ENCODE data around the gene ZNF865. TPM values are rescaled to one million over a fixed set of nuclear protein-coding genes. Genes with fewer than 3 reads are reported as not detected.

ZNF865 gene
- polyA plus RNA-seq, 1 experiment = 0.88 TPM

DNA sequence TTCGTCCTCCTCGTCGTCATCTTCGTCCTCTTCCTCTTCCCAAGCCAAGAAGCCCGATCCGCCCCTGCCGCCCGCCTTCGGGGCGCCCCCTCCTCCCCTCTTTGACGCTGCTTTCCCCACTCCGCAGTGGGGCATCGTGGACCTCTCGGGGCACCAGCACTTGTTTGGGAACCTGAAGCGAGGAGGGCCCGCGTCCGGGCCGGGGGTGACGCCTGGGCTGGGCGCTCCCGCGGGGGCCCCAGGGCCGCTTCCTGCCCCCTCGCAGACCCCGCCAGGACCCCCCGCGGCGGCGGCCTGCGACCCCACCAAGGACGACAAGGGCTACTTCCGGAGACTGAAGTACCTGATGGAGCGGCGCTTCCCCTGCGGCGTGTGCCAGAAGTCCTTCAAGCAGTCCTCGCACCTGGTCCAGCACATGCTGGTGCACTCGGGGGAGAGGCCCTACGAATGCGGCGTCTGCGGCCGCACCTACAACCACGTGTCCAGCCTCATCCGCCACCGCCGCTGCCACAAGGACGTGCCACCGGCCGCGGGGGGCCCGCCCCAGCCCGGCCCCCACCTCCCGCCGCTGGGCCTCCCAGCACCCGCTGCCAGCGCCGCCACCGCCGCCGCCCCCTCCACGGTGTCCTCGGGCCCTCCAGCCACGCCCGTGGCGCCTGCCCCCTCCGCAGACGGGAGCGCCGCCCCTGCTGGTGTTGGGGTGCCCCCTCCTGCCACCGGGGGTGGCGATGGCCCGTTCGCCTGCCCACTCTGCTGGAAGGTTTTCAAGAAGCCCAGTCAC, 8.7 kb downstream of the ZNF865 start:
- ChIA-PET CTCF (no interaction called here), POLR2A (no interaction called here)
- peaks cover 12% of the 10 kb centered on the region for H3K9me3 ChIP-seq (ENCODE audit: control insufficient read depth, insufficient read depth, low read length)
- no peak overlapping the region for H3K27ac ChIP-seq (ENCODE audit: low read depth, low read length)
- no peak overlapping the region for H3K4me3 ChIP-seq (ENCODE audit: low read depth, low read length)
- DNase-seq (ENCODE audit: low read depth, low spot score) = no peak
- no peaks in the 10 kb centered on the region for H3K27me3 ChIP-seq (ENCODE audit: control insufficient read depth, insufficient read depth, low read length)
- TF ChIP-seq CTCF (IDR thresholded peaks at IDR 0.05; ENCODE audit: low read depth, low read length) = no peak

GRCh38 chr19:55614711-55615542, 9.5 kb downstream of the ZNF865 start:
- no peak for DNase-seq (ENCODE audit: low read depth, low spot score)
- H3K9me3 ChIP-seq (ENCODE audit: control insufficient read depth, insufficient read depth, low read length) = peaks cover 7% of the 10 kb centered on the region
- H3K4me3 ChIP-seq (ENCODE audit: low read depth, low read length) = no peak overlapping the region
- ChIA-PET POLR2A (no interaction called here), CTCF (interaction anchor here (1.2 kb wide), 1 partner anchor 9 kb away, joined by 3 read pairs; no protein-coding TSS in a partner anchor)
- H3K27ac ChIP-seq (ENCODE audit: low read depth, low read length) = no peak overlapping the region
- no peaks in the 10 kb centered on the region for H3K27me3 ChIP-seq (ENCODE audit: control insufficient read depth, insufficient read depth, low read length)
- no peak for TF ChIP-seq CTCF (IDR thresholded peaks at IDR 0.05; ENCODE audit: low read depth, low read length)

GRCh38 chr19:55615543-55616394, 10.3 kb downstream of the ZNF865 start:
- CTCF ChIA-PET = interaction anchor here (1.2 to 1.9 kb wide), 2 partner anchors 10 to 112 kb away, joined by 3 to 5 read pairs; no protein-coding TSS in a partner anchor
- Histone ChIP-seq H3K9me3 (ENCODE audit: control insufficient read depth, insufficient read depth, low read length) (peaks cover 7% of the 10 kb centered on the region; the same call in 1 of the 2 replicates), H3K27me3 (ENCODE audit: control insufficient read depth, insufficient read depth, low read length) (no peaks in the 10 kb centered on the region), H3K4me3 (ENCODE audit: low read depth, low read length) (no peak overlapping the region), H3K27ac (ENCODE audit: low read depth, low read length) (no peak overlapping the region)
- POLR2A ChIA-PET = no interaction called here
- TF ChIP-seq CTCF (IDR thresholded peaks at IDR 0.05; ENCODE audit: low read depth, low read length) = no peak
- no peak for DNase-seq (ENCODE audit: low read depth, low spot score)

- H3K4me3 ChIP-seq (ENCODE audit: low read depth, low read length) = no peak overlapping the region
- ChIA-PET CTCF (interaction anchor here (1.2 to 1.9 kb wide), 2 partner anchors 10 to 113 kb away, joined by 3 to 5 read pairs; no protein-coding TSS in a partner anchor), POLR2A (no interaction called here)
- no peak for DNase-seq (ENCODE audit: low read depth, low spot score)
- H3K27ac ChIP-seq (ENCODE audit: low read depth, low read length) = no peak overlapping the region
- no peaks in the 10 kb centered on the region for H3K27me3 ChIP-seq (ENCODE audit: control insufficient read depth, insufficient read depth, low read length)
- H3K9me3 ChIP-seq (ENCODE audit: control insufficient read depth, insufficient read depth, low read length) = peaks cover 7% of the 10 kb centered on the region; the same call in 1 of the 2 replicates
- TF ChIP-seq CTCF (IDR thresholded peaks at IDR 0.05; ENCODE audit: low read depth, low read length) = no peak
These were observed 11.0 kb downstream of the ZNF865 start for GRCh38 chr19:55616395-55616875.

Data from AG04450 (cell line).